Breast epithelium (tissue), 3 donors: ENCODE results near the gene SORL1.

Experiments used
- CTCF ChIP-seq, 3 donors: fragments of 450-650 bp; IDR thresholded peaks; one replicate each; pipeline ENCODE4 v1.5.1; 2016 to 2017; ENCODE audit warnings: antibody characterized with exemption in 3 of 3, mild to moderate bottlenecking in 3 of 3, moderate library complexity in 3 of 3
- POLR2A ChIP-seq: fragments of 450-650 bp; IDR thresholded peaks from one replicate; pipeline ENCODE4 v1.6.1; 2016; ENCODE audit warnings: antibody characterized with exemption, mild to moderate bottlenecking, moderate library complexity
- POLR2AphosphoS5 ChIP-seq, 3 donors: sonication (generic); formaldehyde crosslinking; IDR thresholded peaks; one replicate each; pipeline ENCODE4 v1.6.1; 2017; ENCODE audit warnings: antibody characterized with exemption in 3 of 3

GRCh38 chr11:121607341-121607740 is 155.2 kb downstream of the SORL1 start:
- TF ChIP-seq CTCF (IDR thresholded peaks at IDR 0.05): no peak
- TF ChIP-seq POLR2A: no peak
- TF ChIP-seq POLR2AphosphoS5 (IDR thresholded peaks at IDR 0.05): no peak
